GM19099 (cell line): Measurements from ENCODE around the gene PPP2R3A.

Experiments used
- POLR2A ChIP-seq: IDR thresholded peaks from 3 replicates; pipeline ENCODE4 v1.6.1; 2011; ENCODE audit warnings: low read depth; ENCODE audit not compliant: insufficient read length; ENCODE audit errors: extremely low read depth

The PPP2R3A gene

GRCh38 chr3:135964160-135964955, 1.2 kb upstream of the PPP2R3A start:
- no peak for TF ChIP-seq POLR2A

GRCh38 chr3:135965129-135965505, 411 bp upstream of the PPP2R3A start:
- no peak for TF ChIP-seq POLR2A

DNA sequence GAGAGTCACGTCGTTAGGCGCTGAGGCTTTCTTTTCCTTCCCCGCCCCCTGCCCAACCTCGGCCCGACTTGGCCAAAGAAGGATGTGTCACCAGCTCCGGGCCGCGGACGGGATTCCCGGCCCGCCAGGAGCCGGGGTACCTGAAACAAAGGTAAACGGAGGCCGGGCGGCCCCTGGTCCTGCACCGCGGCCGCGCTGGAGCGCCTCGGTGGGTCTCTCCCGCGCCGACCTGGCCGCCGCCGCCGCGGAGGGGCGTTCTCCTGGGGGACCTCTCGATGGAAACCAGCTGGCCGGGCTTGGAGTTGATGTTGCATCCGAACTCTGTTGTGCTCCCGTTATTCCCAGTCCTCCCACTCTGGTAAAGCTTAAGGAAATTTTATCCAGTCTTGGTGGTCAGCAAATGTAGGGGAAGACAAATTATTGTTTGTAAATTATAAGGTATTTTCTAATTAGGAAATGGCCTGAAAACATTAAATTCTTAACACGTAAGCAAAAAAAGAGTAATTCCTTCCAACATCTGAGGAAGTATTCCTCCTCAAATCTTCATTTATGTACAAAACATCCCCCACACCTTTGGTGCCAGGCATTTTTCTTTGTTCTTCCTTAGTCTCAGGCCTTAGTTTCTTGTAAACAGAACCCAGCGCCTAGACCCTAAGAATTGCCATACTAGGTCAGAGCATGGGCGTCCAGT, 888 bp downstream of the PPP2R3A start:
- no peak for TF ChIP-seq POLR2A

- no peak for TF ChIP-seq POLR2A
Observed at GRCh38 chr3:135966962-135967274, 1.4 kb downstream of the PPP2R3A start.

GRCh38 chr3:135967867-135968266, 2.3 kb downstream of the PPP2R3A start:
- TF ChIP-seq POLR2A = no peak

DNA sequence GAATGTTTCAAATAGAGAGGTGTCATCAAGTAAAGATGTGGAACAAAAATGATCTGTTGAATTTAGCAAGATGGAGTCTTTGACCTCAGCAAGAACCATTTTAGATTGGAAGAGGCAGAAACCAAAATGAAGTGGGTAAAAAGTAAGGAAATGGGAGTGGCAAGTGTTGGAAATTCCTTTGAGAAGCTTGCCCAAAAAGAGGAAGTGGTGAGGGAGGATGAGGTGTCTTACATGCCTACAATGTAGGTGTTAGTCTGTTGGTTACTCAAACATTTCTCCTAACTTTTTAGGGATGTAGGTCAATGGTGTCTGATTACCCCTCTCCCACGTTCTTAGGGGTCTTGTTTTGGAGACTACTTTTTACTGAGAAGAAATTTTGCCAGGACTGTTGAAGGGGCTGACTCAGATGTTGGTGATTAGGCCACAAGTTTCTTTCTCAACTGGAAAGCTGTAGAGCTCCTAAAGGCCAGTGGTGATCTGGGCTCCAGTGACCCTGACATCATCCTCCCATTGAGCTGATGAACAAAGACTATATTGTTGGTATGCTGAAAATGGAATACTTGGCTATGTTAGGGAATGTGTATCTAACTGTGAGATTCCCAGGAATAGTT, 5.1 kb downstream of the PPP2R3A start:
- TF ChIP-seq POLR2A = no peak

DNA sequence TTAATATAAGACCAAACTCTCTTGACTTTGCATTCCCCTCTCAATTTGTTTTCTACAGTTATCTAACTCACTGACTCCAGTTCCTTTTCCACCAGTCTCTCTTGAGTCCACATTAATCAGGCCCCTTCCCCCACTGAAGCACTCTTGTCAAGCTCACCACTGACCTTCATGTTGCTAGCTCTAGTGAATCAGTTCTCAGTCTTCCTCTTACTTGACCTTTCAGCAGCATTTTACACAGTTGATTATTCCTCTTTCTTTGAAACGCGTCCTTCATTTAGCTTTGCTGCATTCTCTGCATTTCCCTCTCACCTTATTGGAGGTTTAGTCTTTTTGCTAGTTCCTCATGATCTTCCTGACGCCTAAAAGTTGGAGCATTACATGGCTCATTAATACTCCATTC, 8.3 kb downstream of the PPP2R3A start:
- no peak for TF ChIP-seq POLR2A

DNA sequence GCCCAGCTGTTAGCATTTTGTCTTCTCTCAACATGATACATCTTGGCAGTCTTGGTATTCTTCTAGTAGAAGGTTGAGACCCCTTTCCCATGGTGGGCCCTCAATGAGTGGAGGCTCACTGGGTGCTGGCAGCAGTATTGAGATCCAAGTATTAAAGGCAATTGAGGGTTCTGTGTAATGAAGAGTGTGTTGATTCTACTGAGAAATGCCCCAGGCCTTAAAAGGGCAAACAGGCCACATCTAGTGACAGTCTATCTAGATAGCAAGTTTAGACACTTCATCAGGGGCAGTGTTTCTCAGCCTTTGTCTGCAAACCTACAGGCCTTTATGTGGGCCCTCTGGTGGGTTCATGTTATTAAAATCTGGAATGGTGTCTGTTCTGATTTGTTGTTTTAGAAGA, 9.5 kb downstream of the PPP2R3A start:
- TF ChIP-seq POLR2A = no peak

GRCh38 chr3:135975536-135975935, 10.0 kb downstream of the PPP2R3A start:
- no peak for TF ChIP-seq POLR2A

DNA sequence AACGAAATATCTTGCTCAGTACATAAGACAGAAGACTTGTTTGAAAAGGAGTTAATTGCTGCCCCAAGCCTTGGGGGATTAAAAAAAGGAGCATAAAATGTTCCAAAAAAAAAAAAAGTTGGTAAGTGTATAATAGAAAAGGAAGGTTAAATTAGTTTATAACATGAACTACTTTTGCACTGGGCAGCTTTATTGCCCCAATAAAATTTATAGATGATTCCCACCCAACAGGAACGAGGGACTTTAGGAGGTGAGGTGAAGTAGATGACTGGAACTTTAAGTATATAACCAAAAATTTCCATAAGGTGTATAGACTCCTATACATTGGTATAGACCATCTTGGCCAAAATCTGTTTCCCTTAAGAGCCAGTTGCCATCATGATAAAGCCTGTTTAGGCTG, 14.8 kb downstream of the PPP2R3A start:
- TF ChIP-seq POLR2A = no peak

- TF ChIP-seq POLR2A = no peak
Observed at GRCh38 chr3:135981701-135982403, 16.3 kb downstream of the PPP2R3A start.

DNA sequence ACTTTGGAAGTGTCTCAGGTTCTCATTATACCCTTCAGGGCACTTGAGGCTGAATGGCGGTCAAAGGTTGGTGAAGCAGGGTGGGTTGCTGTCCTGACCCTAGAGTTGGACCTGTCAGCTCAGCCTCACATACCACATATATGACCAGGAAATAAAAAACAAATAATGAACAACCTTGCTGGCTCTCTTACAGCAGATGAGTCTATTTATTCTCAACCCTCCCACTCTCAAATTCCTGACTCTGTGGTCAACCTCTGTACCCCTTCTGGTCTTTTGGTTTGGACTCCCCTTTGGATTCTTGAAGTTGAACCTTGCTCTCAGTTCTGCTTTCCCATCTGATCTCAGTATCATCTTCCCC, 16.9 kb downstream of the PPP2R3A start:
- TF ChIP-seq POLR2A = no peak

DNA sequence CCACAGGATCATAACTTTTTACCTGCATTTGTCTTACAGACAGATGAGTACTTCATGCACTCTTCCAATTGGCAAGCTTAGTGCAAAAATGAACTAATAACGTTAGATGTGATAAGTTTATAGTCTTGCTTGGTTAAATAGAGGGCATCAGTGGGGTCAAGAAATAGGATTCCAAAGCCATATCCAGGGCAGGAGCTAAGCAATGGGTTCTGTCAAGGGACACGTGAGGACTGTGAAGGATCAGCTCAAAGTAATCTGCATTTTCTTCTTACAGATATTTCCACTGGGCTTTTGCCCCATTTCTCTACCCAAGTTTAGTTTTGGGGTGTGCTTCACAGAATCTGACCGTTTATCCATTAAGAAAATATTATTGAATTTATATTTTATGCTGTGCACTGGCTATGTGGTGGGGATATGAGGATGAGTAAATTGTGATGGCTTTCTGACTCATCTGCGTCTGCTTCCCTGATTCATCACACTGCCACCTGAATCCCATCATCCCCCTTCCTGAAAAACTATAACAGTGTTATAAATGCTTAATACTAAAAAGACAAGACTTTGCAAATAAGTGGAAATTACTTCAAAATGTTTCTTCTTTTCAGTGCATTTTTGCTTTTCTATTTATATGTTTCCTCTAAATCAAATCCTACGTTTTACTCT, 17.5 kb downstream of the PPP2R3A start:
- TF ChIP-seq POLR2A = no peak

DNA sequence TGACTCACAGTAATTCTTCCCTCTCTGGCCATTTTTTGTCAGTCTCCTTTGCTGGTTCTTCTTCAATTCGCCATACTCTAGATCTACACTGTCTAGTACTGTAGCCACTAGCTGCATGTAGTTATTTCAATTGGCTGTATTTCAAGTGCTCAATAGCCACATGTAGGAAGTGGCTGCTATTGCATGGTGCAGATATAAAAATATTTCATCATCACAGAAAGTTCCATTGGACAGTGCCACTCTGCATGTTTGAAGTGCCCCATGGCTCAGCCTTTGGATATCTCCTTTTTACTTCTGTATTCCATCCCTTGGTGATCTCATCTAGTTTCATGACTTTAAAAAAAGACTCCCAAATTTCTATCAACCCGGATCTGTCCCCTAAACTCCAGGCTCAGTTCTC, 22.1 kb downstream of the PPP2R3A start:
- TF ChIP-seq POLR2A = no peak

- TF ChIP-seq POLR2A = no peak
Observed at GRCh38 chr3:135989242-135989641, 23.7 kb downstream of the PPP2R3A start.
